Measurements from ENCODE around the gene PHF24. TPM values are rescaled to one million over a fixed set of nuclear protein-coding genes. Genes with fewer than 3 reads are reported as not detected.

PHF24 gene
- total RNA-seq, 4 donors from 2014 or later = 0.04 TPM; not detected in 3

DNA sequence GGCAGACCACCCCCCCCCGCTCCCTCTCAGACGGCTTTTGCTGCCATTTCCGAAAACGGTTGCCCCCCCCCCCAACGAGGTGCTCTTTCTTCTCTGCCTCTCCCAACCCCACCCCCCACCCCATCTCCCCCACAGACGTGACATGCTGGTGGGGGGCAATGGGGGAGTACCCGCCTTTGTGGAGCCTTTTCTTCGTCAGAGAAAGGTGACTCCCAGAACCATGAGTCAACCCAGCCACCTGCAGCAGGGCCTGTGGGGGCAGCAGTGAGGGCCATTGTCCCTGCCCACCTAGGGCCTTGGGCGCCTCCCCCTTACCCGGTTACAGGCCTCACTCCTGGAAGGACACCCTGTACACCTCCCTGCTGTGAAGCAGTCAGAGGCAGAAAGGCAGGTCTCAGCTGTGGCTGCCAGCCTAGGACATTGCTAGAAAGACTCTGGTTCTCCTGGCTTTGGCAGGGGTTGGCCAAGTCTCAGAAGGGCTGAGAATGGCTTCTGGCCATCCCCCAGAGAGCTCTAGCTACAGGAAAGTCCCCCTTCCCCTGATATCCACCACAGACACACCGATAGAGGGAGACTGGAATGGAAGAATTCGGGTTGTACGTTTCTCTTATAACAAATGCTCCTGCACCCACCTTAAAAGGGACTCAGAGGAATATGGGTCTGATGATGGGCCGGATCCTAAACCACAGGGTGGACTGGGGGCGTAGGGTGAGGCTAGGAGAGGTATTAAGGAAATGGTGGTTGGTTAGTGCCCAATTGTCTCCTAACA, 33.7 kb downstream of the PHF24 start:
- in situ Hi-C loops (cut with MboI; ENCODE audit: low sequenced_read_pairs in 4 of 4) (no loop called here), intact Hi-C loops (cut with DNase I; ENCODE audit: low total_unique reads) (loop anchor here (1.0 to 10.0 kb wide), 10 partner anchors 120 to 1825 kb away; partner anchors contain the start of genes B4GALT1, CCDC107, HINT2 and RMRP)
- H3K9me3 ChIP-seq = no peaks in the 10 kb centered on the region
- H3K4me1 ChIP-seq = peaks cover 36 to 39% of the 10 kb centered on the region in 2 donors
- peak; percentile 93 to 99 for DNase-seq
- H3K27ac ChIP-seq = peak overlapping the region in 1 of 4 donors; percentile 93
- peak overlapping the region; percentile 33 to 91 (median 89) for H3K4me3 ChIP-seq
- no peaks in the 10 kb centered on the region for H3K27me3 ChIP-seq
- peak; percentile 23 to 50 (median 32) for TF ChIP-seq CTCF (IDR thresholded peaks at IDR 0.05 in 4 of 5, conservative IDR thresholded peaks at IDR 0.05 in 1 of 5)
- no peak for TF ChIP-seq POLR2A (IDR thresholded peaks at IDR 0.05)
- peak; percentile 28 to 32 for ATAC-seq
- peaks cover 0 to 7% of the 10 kb centered on the region in 2 donors for H3K36me3 ChIP-seq

- DNase-seq (peak; percentile 91 to 98), ATAC-seq (peak; percentile 27 to 29)
- intact Hi-C loops (cut with DNase I; ENCODE audit: low total_unique reads) (loop anchor here (1.0 to 10.0 kb wide), 10 partner anchors 119 to 1826 kb away; partner anchors contain the start of genes B4GALT1, CCDC107, HINT2 and RMRP), in situ Hi-C loops (cut with MboI; ENCODE audit: low sequenced_read_pairs in 4 of 4) (no loop called here)
- Histone ChIP-seq H3K4me1 (peaks cover 42 to 46% of the 10 kb centered on the region in 2 donors), H3K27me3 (no peaks in the 10 kb centered on the region), H3K9me3 (no peaks in the 10 kb centered on the region), H3K4me3 (peak overlapping the region; percentile 58 to 91 (median 82)), H3K27ac (peak overlapping the region in 1 of 4 donors; percentile 93), H3K36me3 (peaks cover under 1 to 14% of the 10 kb centered on the region in 2 donors)
- TF ChIP-seq CTCF (IDR thresholded peaks at IDR 0.05 in 4 of 5, conservative IDR thresholded peaks at IDR 0.05 in 1 of 5) = no peak
- TF ChIP-seq POLR2A (IDR thresholded peaks at IDR 0.05) = no peak
These were observed 34.4 kb downstream of the PHF24 start for GRCh38 chr9:34992376-34992951.

GRCh38 chr9:34993502-34994259, 35.6 kb downstream of the PHF24 start:
- no peak for TF ChIP-seq POLR2A (IDR thresholded peaks at IDR 0.05)
- TF ChIP-seq CTCF (IDR thresholded peaks at IDR 0.05 in 4 of 5, conservative IDR thresholded peaks at IDR 0.05 in 1 of 5) = no peak
- Histone ChIP-seq H3K27me3 (no peaks in the 10 kb centered on the region), H3K36me3 (peaks cover 2 to 16% of the 10 kb centered on the region in 2 donors), H3K27ac (peak overlapping the region in 1 of 4 donors; percentile 93), H3K4me3 (peak overlapping the region; percentile 58 to 77 (median 72)), H3K9me3 (no peaks in the 10 kb centered on the region), H3K4me1 (peaks cover 47 to 55% of the 10 kb centered on the region in 2 donors)
- in situ Hi-C loops (cut with MboI; ENCODE audit: low sequenced_read_pairs in 4 of 4) (no loop called here), intact Hi-C loops (cut with DNase I; ENCODE audit: low total_unique reads) (loop anchor here (2.0 to 10.0 kb wide), 8 partner anchors 435 to 1827 kb away; partner anchors contain the start of genes B4GALT1, CCDC107, HINT2 and RMRP)
- peak; percentile 14 to 25 for ATAC-seq
- DNase-seq = peak; percentile 88 to 98

- H3K36me3 ChIP-seq = peaks cover 2 to 16% of the 10 kb centered on the region in 2 donors
- ATAC-seq = peak; percentile 8 to 10
- peak overlapping the region in 1 of 4 donors; percentile 93 for H3K27ac ChIP-seq
- no peaks in the 10 kb centered on the region for H3K27me3 ChIP-seq
- H3K4me3 ChIP-seq = peak overlapping the region; percentile 58 to 73 (median 67)
- in situ Hi-C loops (cut with MboI; ENCODE audit: low sequenced_read_pairs in 4 of 4) (no loop called here), intact Hi-C loops (cut with DNase I; ENCODE audit: low total_unique reads) (loop anchor here (5.0 to 10.0 kb wide), 5 partner anchors 568 to 950 kb away; partner anchors contain the start of genes CCDC107, HINT2, RMRP and SIT1)
- DNase-seq = peak in 1 of 2 donors; percentile 67
- TF ChIP-seq POLR2A (IDR thresholded peaks at IDR 0.05) (no peak), CTCF (IDR thresholded peaks at IDR 0.05 in 4 of 5, conservative IDR thresholded peaks at IDR 0.05 in 1 of 5) (peak; percentile 39 to 74 (median 53))
- peaks cover 45 to 55% of the 10 kb centered on the region in 2 donors for H3K4me1 ChIP-seq
- no peaks in the 10 kb centered on the region for H3K9me3 ChIP-seq
These were observed 36.3 kb downstream of the PHF24 start for GRCh38 chr9:34994260-34994899.

All from gastrocnemius medialis (tissue), 4 donors.